Ishikawa (cell line): ENCODE results near the gene NECTIN1.

ENCODE experiments used
- CEBPB ChIP-seq: IDR thresholded peaks from 2 replicates; pipeline ENCODE4 v1.6.1; 2012
- CREB1 ChIP-seq: IDR thresholded peaks from 2 replicates; pipeline ENCODE4 v1.6.1; 2012; ENCODE audit warnings: low read depth
- EGR1 ChIP-seq: IDR thresholded peaks from 2 replicates; pipeline ENCODE4 v1.6.1; 2012
- EP300 ChIP-seq: IDR thresholded peaks from 2 replicates; pipeline ENCODE4 v1.6.1; 2012; ENCODE audit warnings: borderline replicate concordance
- FOXM1 ChIP-seq: IDR thresholded peaks from 2 replicates; pipeline ENCODE4 v1.6.1; 2012; ENCODE audit warnings: low read depth, borderline replicate concordance
- MAX ChIP-seq: IDR thresholded peaks from 2 replicates; pipeline ENCODE4 v1.6.1; 2012
- NFIC ChIP-seq: IDR thresholded peaks from 2 replicates; pipeline ENCODE4 v1.6.1; 2012
- RAD21 ChIP-seq: IDR thresholded peaks from 2 replicates; pipeline ENCODE4 v1.6.1; 2012; ENCODE audit warnings: low read depth
- REST ChIP-seq: IDR thresholded peaks from 2 replicates; pipeline ENCODE4 v1.6.1; 2012; ENCODE audit warnings: low read depth, mild to moderate bottlenecking
- TAF1 ChIP-seq: IDR thresholded peaks from 2 replicates; pipeline ENCODE4 v1.6.1; 2012; ENCODE audit warnings: low read depth, mild to moderate bottlenecking
- TCF12 ChIP-seq: IDR thresholded peaks from 2 replicates; pipeline ENCODE4 v1.6.1; 2012; ENCODE audit warnings: low read depth
- TEAD4 ChIP-seq: IDR thresholded peaks from 2 replicates; pipeline ENCODE4 v1.6.1; 2012
- USF1 ChIP-seq: IDR thresholded peaks from 2 replicates; pipeline ENCODE4 v1.6.1; 2012
- YY1 ChIP-seq: IDR thresholded peaks from 2 replicates; pipeline ENCODE4 v1.6.1; 2012; ENCODE audit warnings: low read depth
- ZBTB7A ChIP-seq: IDR thresholded peaks from 2 replicates; pipeline ENCODE4 v1.6.1; 2012; ENCODE audit warnings: low read depth

Gene NECTIN1

GRCh38 chr11:119685111-119685746 lies 43.8 kb downstream of the NECTIN1 start:
- TF ChIP-seq REST = no peak
- TF ChIP-seq TCF12 = no peak
- no peak for TF ChIP-seq CEBPB
- TF ChIP-seq YY1 = no peak
- no peak for TF ChIP-seq USF1
- TF ChIP-seq EP300 = no peak
- no peak for TF ChIP-seq FOXM1
- TF ChIP-seq ZBTB7A = no peak
- TF ChIP-seq MAX = no peak
- TF ChIP-seq RAD21 = no peak

- TF ChIP-seq FOXM1 = no peak
These were observed 44.5 kb downstream of the NECTIN1 start for GRCh38 chr11:119684361-119685110.

- no peak for TF ChIP-seq TCF12
- TF ChIP-seq YY1 = no peak
- TF ChIP-seq REST = no peak
- TF ChIP-seq EGR1 = no peak
- TF ChIP-seq TAF1 = no peak
- no peak for TF ChIP-seq NFIC
- no peak for TF ChIP-seq ZBTB7A
- TF ChIP-seq TEAD4 = no peak
- no peak for TF ChIP-seq EP300
- no peak for TF ChIP-seq MAX
- TF ChIP-seq FOXM1 = no peak
- no peak for TF ChIP-seq CREB1
- no peak for TF ChIP-seq CEBPB
- no peak for TF ChIP-seq RAD21
- TF ChIP-seq USF1 = no peak
These were observed 45.2 kb downstream of the NECTIN1 start for GRCh38 chr11:119683783-119684182.

- TF ChIP-seq TCF12 (no peak), ZBTB7A (no peak), TEAD4 (no peak), USF1 (no peak), EGR1 (no peak), CREB1 (no peak), FOXM1 (no peak)
These were observed 47.6 kb downstream of the NECTIN1 start for GRCh38 chr11:119681361-119681910.

- no peak for TF ChIP-seq CEBPB
- no peak for TF ChIP-seq RAD21
- no peak for TF ChIP-seq CREB1
- TF ChIP-seq YY1 = no peak
- no peak for TF ChIP-seq ZBTB7A
- TF ChIP-seq EGR1 = no peak
- TF ChIP-seq REST = no peak
- TF ChIP-seq TAF1 = no peak
- TF ChIP-seq EP300 = no peak
These were observed 48.2 kb downstream of the NECTIN1 start for GRCh38 chr11:119680541-119681360.
